Measurements from ENCODE around the gene ATRNL1. TPM values are rescaled to one million over a fixed set of nuclear protein-coding genes. Genes with fewer than 3 reads are reported as not detected.

The ATRNL1 gene
- total and polyA plus RNA-seq, 2 of the 8 experiments (the other 6 are each of a cell fraction or from before 2014, with no cell fraction given) = 5.1 to 17.6 TPM

DNA sequence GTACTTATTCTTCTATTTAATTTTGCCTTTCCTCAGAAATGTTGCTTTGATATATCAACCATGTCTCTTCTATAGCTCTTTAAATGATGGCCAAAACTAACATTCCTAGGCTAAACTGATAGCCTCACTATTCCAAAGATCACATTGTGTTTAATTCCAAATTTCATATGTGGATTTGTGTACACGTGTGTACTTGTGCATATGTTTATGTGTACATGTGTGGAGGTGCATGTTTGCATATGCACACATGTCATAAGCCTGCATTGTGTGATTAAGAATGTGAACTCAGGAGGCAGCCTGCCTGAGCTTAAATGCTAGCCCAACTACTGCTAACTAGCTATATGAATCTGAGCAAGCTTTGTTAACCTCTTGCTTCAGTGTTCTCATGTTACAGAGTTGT lies 753.4 kb downstream of the ATRNL1 start:
- Histone ChIP-seq H3K23ac (ENCODE audit: insufficient read length) (no peak overlapping the region), H3K9ac (replicated peaks in 1 of 4; ENCODE audit: extremely low read depth in 1 of 4, low read depth in 3 of 4, low read length in 3 of 4) (no peak overlapping the region), H3K79me2 (ENCODE audit: control insufficient read depth in 1 of 2, insufficient read depth in 2 of 2, low read length in 2 of 2) (no peaks in the 10 kb centered on the region), H4K20me1 (replicated peaks in 1 of 2; ENCODE audit: control insufficient read depth in 1 of 2, insufficient read depth in 2 of 2, low read length in 2 of 2) (no peaks in the 10 kb centered on the region), H3K4me2 (ENCODE audit: insufficient read depth in 1 of 2, low read depth in 2 of 2, low read length in 2 of 2) (no peak overlapping the region), H2AK5ac (ENCODE audit: low read depth, low read length) (no peak overlapping the region), H3K4ac (replicated peaks; ENCODE audit: insufficient read length, low read depth, low read length) (no peak overlapping the region), H4K8ac (ENCODE audit: extremely low read depth, insufficient read depth, low read length) (no peak overlapping the region), H3K9me3 (ENCODE audit: insufficient read depth in 2 of 2, low read depth in 1 of 2, low read length in 1 of 2) (no peaks in the 10 kb centered on the region), H3K4me3 (ENCODE audit: extremely low read depth in 1 of 4, insufficient read depth in 2 of 4, low read depth in 3 of 4, low read length in 4 of 4) (no peak overlapping the region), H3K14ac (ENCODE audit: insufficient read length) (no peak overlapping the region), H3K27ac (ENCODE audit: low read depth, low read length) (no peak overlapping the region), H3K18ac (ENCODE audit: extremely low read depth, low read length) (no peak overlapping the region), H2BK15ac (ENCODE audit: low read length) (no peak overlapping the region), H3K4me1 (replicated peaks in 1 of 4; ENCODE audit: control insufficient read depth in 3 of 4, insufficient read depth in 4 of 4, low read length in 3 of 4) (no peaks in the 10 kb centered on the region), H3K79me1 (ENCODE audit: low read depth, low read length) (no peaks in the 10 kb centered on the region), H2BK20ac (ENCODE audit: low read length) (no peak overlapping the region), H4K5ac (ENCODE audit: insufficient read length, low read depth, low read length) (no peak overlapping the region), H2AFZ (ENCODE audit: low read length) (no peak overlapping the region), H3K56ac (replicated peaks; ENCODE audit: insufficient read length, low read depth, low read length) (no peak overlapping the region), H3K23me2 (ENCODE audit: low read depth, low read length) (no peaks in the 10 kb centered on the region), H3K27me3 (replicated peaks in 1 of 4; ENCODE audit: control insufficient read depth in 3 of 4, extremely low read depth in 1 of 4, insufficient read depth in 3 of 4, low read length in 3 of 4) (no peaks in the 10 kb centered on the region), H3K36me3 (ENCODE audit: control insufficient read depth in 2 of 4, insufficient read depth in 4 of 4, low read length in 3 of 4) (no peaks in the 10 kb centered on the region), H4K91ac (replicated peaks; ENCODE audit: insufficient read length, low read length) (no peak overlapping the region), H2BK5ac (ENCODE audit: low read depth, low read length) (no peak overlapping the region), H2BK12ac (ENCODE audit: low read depth, low read length) (no peak overlapping the region), H2BK120ac (replicated peaks; ENCODE audit: low read depth, low read length) (no peak overlapping the region)
- POLR2A ChIA-PET (ENCODE audit: partially characterized antibody) = no interaction called here
- WGBS, 2 experiments (ENCODE audit: extremely low coverage in 1 of 2, insufficient coverage in 1 of 2, insufficient read length in 1 of 2, insufficient replicate concordance in 2 of 2, low coverage in 1 of 2, low lambda C conversion rate in 2 of 2, missing lambda C conversion rate in 1 of 2) = 95% methylated on average over 1 of the region's 1 CpG; no CpG with 5 or more reads in 1 of the 2 experiments
- FAIRE-seq (no peak), DNase-seq (ENCODE audit: low read depth in 1 of 2, low spot score in 2 of 2) (no peak)
- CTCF ChIA-PET (ENCODE audit: partially characterized antibody) = interaction anchor here (1.3 to 1.9 kb wide), 3 partner anchors 17 to 441 kb away, joined by 3 to 6 read pairs (median 3); no protein-coding TSS in a partner anchor
- TF ChIP-seq SIN3A (conservative IDR thresholded peaks at IDR 0.05 in 1 of 2, IDR thresholded peaks at IDR 0.05 in 1 of 2; ENCODE audit: low read depth in 1 of 2, low read length in 2 of 2) (no peak), BACH1 (IDR thresholded peaks at IDR 0.05; ENCODE audit: low read length) (no peak), SIX5 (IDR thresholded peaks at IDR 0.05; ENCODE audit: low read depth, low read length) (no peak), KDM4A (IDR thresholded peaks at IDR 0.05; ENCODE audit: low read depth, low read length, severe bottlenecking) (no peak), TAF1 (IDR thresholded peaks at IDR 0.05; ENCODE audit: low read depth, low read length) (no peak), GTF2F1 (IDR thresholded peaks at IDR 0.05; ENCODE audit: borderline replicate concordance, low read depth, low read length) (no peak)

Measured in H1 (cell line).